GM18526 (cell line): ENCODE measurements around the gene VSIG10.

Experiments
- POLR2A ChIP-seq: IDR thresholded peaks from 3 replicates; pipeline ENCODE4 v1.6.1; 2011; ENCODE audit not compliant: insufficient read length; ENCODE audit errors: extremely low read depth

VSIG10 gene

GRCh38 chr12:118055144-118055557, 48.7 kb downstream of the VSIG10 start:
- no peak for TF ChIP-seq POLR2A

DNA sequence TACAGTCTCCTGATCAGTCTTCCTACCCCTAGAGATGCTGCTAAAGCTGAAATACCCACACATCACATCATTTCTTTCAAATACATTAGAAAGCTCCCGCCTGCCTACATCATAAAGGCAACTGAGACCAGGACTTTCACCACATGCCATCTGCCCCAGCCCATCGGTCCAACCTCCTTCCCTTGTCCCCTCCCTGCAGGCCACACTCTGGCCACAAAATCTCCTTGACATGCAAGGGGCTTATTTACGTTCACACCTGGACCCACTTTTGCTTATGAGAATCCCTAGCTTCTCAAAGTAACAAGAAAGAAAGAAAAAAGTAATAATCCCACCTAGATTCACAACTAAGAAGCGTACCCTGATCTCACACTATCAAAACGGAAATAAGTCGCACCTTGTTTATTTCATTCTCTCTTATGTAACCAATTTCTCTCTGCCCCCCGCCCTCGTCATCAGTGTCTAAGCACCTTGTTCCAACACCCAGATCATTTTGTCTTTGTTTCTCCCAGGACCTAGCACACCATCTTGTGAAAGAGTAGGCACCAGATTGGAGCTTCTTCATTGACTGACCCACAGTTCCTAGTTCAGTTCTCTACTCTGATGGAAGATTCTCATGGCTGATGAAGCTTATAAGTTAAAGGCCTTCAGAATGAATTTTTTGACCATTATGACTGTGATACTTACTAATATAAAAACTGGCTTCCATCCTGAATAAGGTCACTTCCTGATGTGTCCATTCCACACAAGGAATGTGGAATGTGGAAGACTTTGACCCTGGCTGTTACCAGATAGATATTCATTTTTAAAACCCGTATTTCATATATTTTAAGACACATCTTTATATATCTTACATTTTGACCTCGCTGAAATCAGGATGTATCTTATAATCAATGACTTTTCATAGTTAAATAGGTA, 50.5 kb downstream of the VSIG10 start:
- no peak for TF ChIP-seq POLR2A

DNA sequence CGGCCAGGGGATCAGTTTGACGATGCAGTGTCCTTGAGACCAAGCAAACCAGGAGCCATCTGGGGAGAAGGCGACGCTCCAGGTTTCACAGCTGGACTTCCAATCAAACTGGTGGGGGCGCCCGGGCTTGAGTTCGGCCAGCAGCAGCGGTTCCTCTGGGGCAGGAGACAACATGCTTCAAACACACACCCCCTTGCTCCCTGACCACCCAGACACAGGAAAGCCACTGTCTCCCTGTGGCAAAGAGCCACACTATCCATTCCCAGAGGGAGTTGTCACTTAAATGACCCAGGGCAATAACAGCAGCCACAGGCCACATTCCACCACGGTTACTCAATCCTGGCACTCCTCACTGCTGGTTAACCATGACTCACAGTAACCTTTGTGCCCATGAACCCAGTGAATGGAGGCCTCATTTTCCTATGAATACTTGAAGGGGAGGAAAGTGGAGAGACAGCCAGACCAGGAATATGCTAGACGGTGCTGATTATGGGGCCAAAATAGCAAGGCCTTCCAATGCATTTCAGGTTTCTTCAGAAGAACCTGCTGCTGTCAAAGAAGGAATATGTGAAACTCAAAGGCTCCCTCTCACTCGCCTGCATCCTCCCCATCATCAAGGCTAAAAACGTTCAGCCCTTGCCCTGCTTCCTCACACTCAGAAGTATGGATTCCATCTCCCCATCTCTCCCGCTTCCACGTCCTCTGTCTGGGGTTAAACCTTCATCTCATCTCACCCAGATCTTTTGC, 51.3 kb downstream of the VSIG10 start:
- TF ChIP-seq POLR2A: no peak

- no peak for TF ChIP-seq POLR2A
These were observed 52.6 kb downstream of the VSIG10 start for GRCh38 chr12:118050972-118051910.

GRCh38 chr12:118046430-118046829, 57.4 kb downstream of the VSIG10 start:
- no peak for TF ChIP-seq POLR2A

DNA sequence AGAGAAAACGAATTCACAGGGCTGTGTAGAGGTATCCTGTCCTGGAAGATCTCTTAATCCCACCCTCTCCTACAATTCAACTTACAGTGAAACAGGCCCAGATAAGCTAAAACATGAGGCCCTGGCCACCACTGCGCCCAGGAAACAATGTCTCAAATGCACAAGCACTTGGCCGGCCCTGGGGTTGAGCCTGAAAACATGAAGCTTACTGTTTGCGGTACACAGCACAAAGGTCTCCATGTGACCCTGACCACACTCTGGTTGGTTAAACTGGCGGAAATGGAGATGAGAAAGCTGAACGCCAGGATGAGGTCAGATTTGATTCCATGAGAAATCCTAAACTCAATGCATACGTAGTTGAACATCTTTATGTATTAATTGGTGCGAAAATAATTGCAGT, 59.2 kb downstream of the VSIG10 start:
- no peak for TF ChIP-seq POLR2A

DNA sequence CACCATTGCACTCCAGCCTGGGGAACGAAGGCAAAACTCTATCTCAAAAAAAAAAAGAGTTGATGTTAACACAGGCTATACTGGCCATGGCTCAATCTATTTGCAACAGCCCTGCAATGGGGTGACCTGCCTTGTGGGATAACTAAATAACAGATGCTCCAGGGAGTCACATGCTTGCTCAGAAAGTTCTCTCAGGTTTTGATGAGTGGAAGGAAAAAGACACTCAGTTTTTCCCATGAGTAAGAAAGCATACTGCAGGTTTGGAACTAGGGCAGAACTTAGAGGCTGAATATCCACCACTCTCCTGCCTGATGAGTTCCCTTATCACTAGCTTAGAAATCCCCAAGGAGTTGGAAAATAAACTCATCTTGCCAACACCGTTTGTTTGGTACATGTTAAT, 59.7 kb downstream of the VSIG10 start:
- no peak for TF ChIP-seq POLR2A

DNA sequence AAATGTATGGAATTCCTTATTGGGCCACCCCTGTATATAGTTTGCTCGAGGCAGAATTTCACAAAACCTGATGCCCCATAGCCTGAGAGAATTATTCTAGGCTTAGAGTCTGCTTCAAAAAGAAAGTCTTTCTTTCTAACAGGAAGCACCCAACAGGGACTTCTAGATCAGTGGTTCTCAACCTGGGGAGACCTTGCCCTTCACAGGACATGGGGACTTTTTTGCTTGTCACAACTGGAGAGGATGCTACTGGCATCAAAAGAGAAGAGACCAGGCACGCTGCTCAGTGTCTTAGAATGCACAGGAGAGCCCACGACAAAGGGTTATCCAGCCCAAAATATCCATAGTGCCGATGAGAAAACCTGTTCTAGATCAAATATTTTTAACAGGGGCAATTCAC, 61.7 kb downstream of the VSIG10 start:
- no peak for TF ChIP-seq POLR2A

GRCh38 chr12:118038137-118038536, 65.7 kb downstream of the VSIG10 start:
- no peak for TF ChIP-seq POLR2A

DNA sequence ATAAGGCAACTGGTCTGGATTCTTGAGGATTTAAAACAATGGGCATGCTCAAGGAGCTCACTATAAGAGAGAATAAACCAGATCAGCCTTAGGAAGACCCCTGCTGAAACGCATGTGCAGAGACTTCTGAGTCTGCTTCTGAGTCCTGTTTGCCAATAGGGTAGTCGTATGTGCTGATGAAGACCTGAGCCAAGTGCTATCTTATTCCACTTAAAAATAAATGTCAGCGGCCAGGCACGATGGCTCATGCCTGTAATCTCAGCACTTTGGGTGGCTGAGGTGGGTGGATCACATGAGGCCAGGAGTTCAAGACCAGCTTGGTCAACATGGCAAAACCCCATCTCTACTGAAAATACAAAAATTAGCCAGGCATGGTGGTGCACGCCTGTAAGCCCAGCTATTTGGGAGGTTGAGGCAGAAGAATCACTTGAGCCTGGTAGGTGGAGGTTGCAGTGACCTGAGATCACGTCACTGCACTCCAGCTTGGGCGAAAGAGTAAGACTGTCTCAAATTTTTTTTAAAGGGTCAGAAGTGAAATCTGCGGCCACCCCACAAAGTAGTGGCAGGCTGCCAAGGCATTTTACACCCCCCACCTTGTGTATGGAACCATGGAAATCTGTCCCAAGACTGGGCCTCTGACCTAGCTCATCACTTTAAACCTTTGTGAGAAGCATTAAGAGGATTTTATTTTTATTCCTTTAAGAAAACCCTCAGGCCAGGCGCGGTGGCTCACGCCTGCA, 67.0 kb downstream of the VSIG10 start:
- TF ChIP-seq POLR2A: no peak

GRCh38 chr12:118035190-118036041, 68.4 kb downstream of the VSIG10 start:
- no peak for TF ChIP-seq POLR2A

GRCh38 chr12:118034429-118035189, 69.2 kb downstream of the VSIG10 start:
- TF ChIP-seq POLR2A: no peak

DNA sequence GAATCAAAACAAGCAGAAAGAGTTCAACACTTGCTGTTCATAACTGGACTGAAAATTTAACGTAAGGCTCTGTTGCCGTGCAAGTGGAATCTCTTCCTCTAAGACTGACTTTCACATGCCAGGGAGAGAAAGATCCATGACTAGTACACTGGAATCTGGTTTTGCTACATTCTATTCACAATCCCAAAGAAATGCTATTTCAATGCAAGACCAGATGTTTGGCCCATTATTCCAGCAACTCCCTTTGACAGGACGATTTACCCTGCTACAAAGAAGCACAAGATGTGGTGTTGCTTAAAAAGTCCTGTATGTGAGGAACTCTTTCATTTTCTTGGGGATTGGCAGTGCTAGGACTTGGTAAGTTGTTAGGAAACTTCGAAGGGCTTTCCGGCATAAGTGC, 69.9 kb downstream of the VSIG10 start:
- TF ChIP-seq POLR2A: no peak
